Astrocyte of the cerebellum (primary cell): ENCODE measurements around the gene ECSIT.

Experiments
- DNase-seq: peaks from one replicate; pipeline ENCODE4 v3.0.0-alpha.2; 2011; ENCODE audit warnings: low read depth
- H3K4me3 ChIP-seq: 2 replicates; pipeline ENCODE4 v1.5.1; 2011; ENCODE audit warnings: mild to moderate bottlenecking, low read depth, low read length, moderate library complexity
- CTCF ChIP-seq: IDR thresholded peaks from 2 replicates; pipeline ENCODE4 v1.5.1; 2012; ENCODE audit warnings: low read length, low read depth, moderate library complexity, mild to moderate bottlenecking; ENCODE audit errors: missing control alignments
- in situ Hi-C: cut with HindIII; loops from 2 replicates; pipeline ENCODE4 v1.10.0; 2017; ENCODE audit warnings: low sequenced_read_pairs

The ECSIT gene

GRCh38 chr19:11555246-11555645, 26.3 kb upstream of the ECSIT start:
- in situ Hi-C loops = no loop called here
- no peak for TF ChIP-seq CTCF
- no peak for DNase-seq
- no peak overlapping the region for H3K4me3 ChIP-seq

- no peak for DNase-seq
- H3K4me3 ChIP-seq = no peak overlapping the region
- TF ChIP-seq CTCF = no peak
- in situ Hi-C loops = no loop called here
Measured at GRCh38 chr19:11554160-11554559, 25.2 kb upstream of the ECSIT start.

GRCh38 chr19:11552666-11553372, 23.9 kb upstream of the ECSIT start:
- DNase-seq = no peak
- no peak overlapping the region for H3K4me3 ChIP-seq
- TF ChIP-seq CTCF = no peak
- in situ Hi-C loops = no loop called here

- no peak overlapping the region for H3K4me3 ChIP-seq
- in situ Hi-C loops = no loop called here
- TF ChIP-seq CTCF = peak; percentile 49
- no peak for DNase-seq
Measured at GRCh38 chr19:11551603-11552235, 22.8 kb upstream of the ECSIT start.

GRCh38 chr19:11550265-11550664, 21.3 kb upstream of the ECSIT start:
- H3K4me3 ChIP-seq = no peak overlapping the region
- TF ChIP-seq CTCF = no peak
- DNase-seq = no peak
- in situ Hi-C loops = no loop called here

GRCh38 chr19:11549386-11549953, 20.5 kb upstream of the ECSIT start:
- no peak for TF ChIP-seq CTCF
- in situ Hi-C loops = no loop called here
- DNase-seq = no peak
- H3K4me3 ChIP-seq = no peak overlapping the region
